C4-2B (cell line): ENCODE results near the gene FAXC.

Source experiments
- CTCF ChIP-seq: fragments of 450-650 bp; conservative IDR thresholded peaks from 2 replicates; pipeline ENCODE4 v1.5.1; 2017; ENCODE audit warnings: mild to moderate bottlenecking
- ZFX ChIP-seq: fragments of 450-650 bp; IDR thresholded peaks from 2 replicates; pipeline ENCODE4 v1.6.1; 2017

DNA sequence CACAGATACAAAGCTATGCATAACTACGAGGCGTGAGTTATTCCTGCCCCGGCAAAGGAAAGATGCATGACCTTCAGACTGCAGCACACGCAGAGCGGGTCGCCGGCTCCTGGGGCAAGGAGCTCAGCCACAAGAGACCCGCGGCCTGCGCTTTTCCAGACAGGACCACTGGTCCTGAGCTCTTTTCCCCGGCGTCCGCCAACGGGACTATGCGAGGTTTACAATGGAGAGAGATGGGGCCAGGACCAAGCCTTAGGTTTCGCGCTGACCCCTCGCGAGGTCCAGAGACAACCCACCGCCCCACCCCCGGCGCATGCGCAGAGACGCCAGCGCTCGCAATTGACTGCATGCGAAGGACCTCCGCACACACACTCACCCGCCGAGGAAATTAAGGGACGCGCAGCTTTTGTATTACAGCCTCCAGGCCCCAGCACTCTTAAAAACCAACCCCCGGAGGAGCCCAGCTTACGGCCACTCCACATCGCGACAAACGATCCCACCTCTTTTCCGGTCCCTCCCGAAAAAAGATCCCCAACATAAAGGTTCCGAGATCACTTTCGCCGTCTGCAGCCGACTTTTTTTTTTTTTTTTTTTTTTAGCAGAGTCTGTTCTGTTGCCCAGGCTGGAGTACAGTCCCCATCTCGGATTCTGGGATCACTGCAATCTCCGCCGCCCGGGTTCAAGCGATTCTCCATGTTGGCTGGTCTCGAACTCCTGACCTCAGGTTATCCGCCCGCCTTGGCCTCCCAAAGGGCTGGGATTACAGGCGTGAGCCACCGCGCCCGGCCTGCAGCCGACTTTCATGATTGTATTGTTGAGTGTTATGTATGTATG lies 44.4 kb upstream of the FAXC start, which contains the start of gene COQ3:
- TF ChIP-seq CTCF (no peak), ZFX (no peak)
